ENCODE data around the gene ELF2.
"Not testable (repeated sequence)": the region's sequence is repeated elsewhere in the genome, so short reads cannot be mapped to it uniquely, and the experiment has no call there.

The ELF2 gene

DNA sequence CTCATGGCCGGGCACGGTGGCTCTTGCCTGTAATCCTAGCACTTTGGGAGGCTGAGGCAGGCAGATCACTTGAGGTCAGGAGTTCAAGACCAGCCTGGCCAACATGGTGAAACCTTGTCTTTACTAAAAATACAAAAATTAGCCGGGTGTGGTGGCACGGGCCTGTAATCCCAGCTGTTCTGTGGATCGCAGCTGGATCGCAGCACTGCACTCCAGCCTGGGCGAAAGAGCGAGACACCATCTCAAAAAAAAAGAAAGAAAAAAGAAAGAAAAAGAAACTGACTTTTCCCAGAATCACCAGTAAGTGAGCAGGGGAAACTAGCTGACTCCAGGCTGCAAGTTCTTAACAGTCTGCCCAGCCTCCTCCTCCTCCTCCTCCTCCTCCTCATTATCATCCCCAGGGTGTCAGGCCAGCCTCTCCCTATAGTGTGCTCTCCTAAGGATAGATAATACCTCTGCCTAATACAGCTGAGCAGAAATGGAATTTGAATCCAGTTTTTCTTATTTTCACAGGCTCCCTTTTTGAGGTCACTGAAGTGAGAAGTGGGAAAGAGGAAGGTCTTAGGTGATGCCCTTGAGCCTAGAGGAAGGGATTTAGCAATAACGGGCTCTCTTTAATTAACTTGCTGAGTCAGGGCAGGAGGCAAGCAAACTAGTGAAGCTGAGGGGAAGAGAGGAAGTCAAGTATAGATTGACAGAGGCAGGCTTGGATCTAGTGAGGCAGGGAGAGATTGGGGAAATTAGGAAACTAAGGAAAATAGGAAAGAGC is 11.8 kb upstream of the ELF2 start:
- no peak for DNase-seq (ENCODE audit: low read depth)

- DNase-seq (ENCODE audit: low read depth): no peak
Observed at GRCh38 chr4:139184129-139184528, 7.1 kb upstream of the ELF2 start.

GRCh38 chr4:139177869-139178619 is 1.0 kb upstream of the ELF2 start:
- peak; percentile 69 for DNase-seq (ENCODE audit: low read depth)

- DNase-seq (ENCODE audit: low read depth): peak; percentile 13
Observed at GRCh38 chr4:139176302-139177048, 543 bp downstream of the ELF2 start.

- no peak for DNase-seq (ENCODE audit: low read depth)
Observed at GRCh38 chr4:139175646-139176301, 1.2 kb downstream of the ELF2 start.

GRCh38 chr4:139171876-139172691 is 4.9 kb downstream of the ELF2 start:
- no peak for DNase-seq (ENCODE audit: low read depth)

DNA sequence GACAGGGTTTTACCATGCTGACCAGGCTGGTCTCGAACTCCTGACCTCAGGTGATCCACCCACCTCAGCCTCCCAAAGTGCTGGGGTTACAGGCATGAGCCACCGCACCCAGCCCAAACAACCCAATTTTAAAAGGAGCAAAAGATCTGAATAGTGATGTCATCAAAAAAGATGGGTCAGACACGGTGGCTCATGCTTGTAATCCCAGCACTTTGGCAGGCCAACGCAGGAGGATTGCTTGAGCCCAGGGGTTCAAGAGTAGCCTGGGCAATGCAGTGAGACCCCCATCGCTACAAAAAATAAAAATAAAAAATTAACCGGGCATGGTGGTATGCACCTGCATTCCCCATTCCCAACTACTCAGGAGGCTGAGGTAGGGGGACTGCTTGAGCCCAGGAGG is 6.1 kb downstream of the ELF2 start:
- no peak for DNase-seq (ENCODE audit: low read depth)

GRCh38 chr4:139167774-139168444 is 9.1 kb downstream of the ELF2 start:
- DNase-seq (ENCODE audit: low read depth): no peak

DNA sequence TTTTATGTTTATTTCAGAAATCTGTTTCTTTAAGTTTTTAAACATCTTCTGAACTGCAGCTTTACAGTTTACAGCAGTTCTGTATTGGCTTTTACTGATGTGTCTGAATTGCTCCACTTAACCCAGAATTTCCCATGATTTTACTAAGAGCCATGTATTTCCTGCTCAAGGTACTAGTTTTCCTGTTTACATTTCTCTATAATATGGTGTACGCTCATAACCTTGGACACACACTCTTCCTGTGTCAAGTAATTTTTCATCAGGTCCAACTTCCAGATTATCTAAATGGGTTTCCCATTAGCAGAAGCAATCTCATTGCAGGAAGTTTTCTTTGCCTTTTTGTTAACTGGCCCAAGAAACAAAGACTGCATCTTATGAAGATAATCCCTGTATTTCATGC is 12.3 kb downstream of the ELF2 start:
- DNase-seq (ENCODE audit: low read depth): no peak

DNA sequence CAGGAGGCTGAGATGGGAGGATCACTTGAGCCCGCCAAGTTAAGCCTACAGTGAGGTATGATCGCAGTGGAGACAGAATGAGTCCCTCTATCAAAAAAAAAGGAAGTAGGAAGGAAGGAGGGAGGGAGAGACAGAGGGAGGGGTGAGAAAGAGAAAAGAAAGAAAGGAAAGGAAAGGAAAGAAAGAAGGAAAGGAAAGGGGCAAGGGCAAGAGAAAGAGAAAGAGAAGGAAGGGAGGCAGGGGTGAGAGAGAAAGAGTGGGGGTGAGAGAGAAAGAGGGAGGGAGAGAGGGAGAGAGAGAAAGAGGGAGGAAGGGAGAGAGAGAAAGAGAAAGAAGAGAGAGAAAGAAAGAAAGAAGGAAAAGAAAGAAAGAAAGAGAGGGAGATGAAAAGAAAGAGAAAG is 13.2 kb downstream of the ELF2 start:
- DNase-seq (ENCODE audit: low read depth): no peak

GRCh38 chr4:139157977-139158376 is 19.0 kb downstream of the ELF2 start:
- DNase-seq (ENCODE audit: low read depth): not testable (repeated sequence)

DNA sequence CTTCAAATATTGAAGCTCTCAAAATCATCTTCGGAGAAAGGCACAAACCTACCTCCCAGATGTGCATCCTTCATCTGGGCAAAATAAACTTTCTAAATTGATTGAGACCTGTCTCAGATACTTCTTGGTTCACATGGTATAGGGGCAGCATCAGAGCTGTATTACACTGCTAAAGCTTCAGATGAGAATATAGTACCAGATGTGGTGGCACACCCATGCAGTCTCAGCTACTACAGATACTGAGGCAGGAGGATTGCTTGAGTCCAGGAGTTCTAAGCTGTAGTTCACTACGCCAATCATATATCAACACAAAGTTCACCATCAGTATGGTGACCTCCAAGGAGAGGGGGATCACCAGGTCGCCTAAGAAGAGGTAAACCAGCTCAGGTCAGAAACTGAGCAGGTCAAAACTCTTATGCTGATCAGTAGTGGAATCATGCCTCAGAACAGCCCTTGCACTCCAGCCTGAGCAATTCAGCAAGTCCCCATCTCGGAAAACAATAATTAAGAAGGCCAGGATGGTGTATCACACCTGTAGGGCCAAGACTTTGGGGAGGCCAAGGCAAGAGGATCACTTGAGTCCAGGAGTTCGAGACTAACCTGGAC is 22.0 kb downstream of the ELF2 start:
- no peak for DNase-seq (ENCODE audit: low read depth)

DNA sequence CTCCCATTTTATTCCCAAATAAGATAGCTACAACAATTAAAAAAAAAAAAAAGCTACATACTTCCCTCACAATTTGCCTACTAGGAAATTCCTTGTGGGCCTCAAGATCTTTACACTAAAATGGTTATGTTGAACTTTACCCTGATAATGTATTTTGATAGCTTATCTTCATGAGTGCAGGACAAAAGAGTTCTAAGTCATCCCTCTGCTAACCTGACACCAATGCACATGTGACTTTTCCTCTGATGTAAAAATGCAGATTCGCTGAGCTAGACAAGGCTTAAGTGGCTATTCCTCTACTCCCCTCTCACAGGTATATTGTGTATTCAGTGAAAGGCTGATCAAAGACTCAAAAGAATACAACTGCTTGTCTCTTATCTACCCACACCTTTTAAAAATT is 22.5 kb downstream of the ELF2 start:
- no peak for DNase-seq (ENCODE audit: low read depth)

DNA sequence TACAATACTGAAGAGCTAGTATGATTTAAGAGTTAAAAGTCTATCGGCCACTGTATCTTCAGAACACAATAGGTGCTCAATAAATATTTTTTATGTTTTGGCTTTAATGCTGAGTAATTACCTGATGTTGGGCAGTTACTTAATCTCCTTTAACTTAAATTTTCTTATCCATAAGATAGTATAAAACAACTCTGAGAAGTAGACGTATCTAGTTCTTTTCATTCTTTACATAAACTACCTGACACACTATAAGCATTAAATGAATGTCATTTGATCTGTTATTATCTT is 22.9 kb downstream of the ELF2 start:
- DNase-seq (ENCODE audit: low read depth): no peak

GRCh38 chr4:139153411-139154133 is 23.4 kb downstream of the ELF2 start:
- DNase-seq (ENCODE audit: low read depth): no peak

DNA sequence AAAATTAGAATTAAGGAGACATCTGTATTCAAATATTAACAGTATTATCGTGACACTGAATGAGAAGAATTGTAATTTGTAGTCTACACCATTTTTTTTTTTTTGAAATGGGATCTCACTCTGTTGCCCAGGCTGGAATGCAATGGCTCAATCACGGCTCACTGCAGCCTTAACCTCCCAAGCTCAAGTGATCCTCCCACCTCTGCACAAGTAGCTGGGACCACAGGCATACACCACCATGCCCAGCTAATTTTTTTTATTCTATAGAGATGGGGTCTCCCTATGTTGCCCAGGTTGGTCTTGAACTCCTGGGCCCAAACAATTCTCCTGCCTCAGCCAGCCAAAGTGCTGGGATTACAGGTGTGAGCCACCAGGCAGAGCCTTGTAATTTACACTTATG is 24.8 kb downstream of the ELF2 start:
- DNase-seq (ENCODE audit: low read depth): no peak

DNA sequence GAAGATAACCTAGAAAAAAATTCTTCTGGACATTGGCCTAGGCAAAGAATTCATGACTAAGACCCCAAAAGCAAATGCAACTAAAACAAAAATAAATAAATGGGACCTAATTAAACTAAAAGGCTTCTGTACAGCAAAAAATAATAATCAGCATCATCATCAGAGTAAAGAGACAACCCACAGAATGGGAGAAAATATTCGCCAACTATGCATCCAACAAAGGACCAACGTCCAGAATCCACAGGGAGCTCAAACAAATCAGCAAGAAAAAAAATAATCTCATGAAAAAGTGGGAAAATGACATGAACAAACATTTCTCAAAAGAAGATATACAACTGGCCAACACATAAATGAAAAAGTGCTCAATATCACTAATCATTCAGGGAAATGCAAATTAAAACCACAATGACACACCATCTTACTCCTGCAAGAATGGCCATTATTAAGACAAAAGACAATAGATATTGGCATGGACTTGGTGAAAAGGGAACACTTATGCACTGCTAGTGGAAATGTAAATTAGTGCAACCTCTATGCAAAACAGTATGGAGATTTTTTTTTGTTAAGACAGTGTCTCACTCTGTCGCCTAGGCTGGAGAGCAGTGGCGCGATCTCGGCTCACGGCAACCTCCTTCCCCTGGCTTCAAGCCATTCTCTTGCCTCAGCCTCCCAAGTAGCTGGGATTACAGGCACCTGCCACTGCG is 29.9 kb downstream of the ELF2 start:
- DNase-seq (ENCODE audit: low read depth): no peak

- DNase-seq (ENCODE audit: low read depth): no peak
Observed at GRCh38 chr4:139145552-139145932, 31.5 kb downstream of the ELF2 start.

DNA sequence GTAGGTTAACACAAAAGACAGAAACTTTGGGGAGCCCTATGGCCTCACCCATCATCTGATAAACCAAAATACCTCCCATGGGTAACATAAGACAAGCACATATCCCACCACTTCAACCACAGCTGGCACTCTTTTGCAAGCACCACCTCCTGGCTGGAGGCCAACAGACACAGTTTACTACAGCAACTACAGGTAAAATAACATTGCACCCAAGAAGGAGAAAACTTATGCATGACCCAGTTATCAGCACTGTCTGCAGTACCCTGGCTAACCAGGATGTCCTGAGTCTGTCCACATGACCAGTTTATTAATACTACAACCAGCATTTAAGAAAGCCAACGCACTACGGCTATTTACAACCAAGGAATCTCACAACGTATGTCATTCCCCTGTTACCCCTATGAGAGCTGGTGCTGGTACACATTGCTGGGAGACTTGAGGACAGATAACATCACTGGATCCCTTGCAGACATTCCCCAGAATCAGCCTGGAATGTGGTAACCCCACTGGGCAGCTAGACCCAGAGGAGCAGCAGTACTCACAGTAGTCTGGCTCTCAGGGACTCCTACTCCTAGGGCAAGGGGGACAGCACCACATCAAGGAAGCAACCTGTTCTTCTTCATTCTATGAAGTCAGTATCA is 32.0 kb downstream of the ELF2 start:
- DNase-seq (ENCODE audit: low read depth): no peak

Measured in stimulated activated CD8-positive, alpha-beta memory T cell treated with anti-CD3 and anti-CD28 coated beads, Interleukin-15, amount 100 ng/mL, for 24 hours (primary cell).